ENCODE measurements around the gene ZNF385B. TPM values are rescaled to one million over a fixed set of nuclear protein-coding genes. Genes with fewer than 3 reads are reported as not detected.

Gene ZNF385B
- total and polyA plus RNA-seq, 9 of the 15 experiments (the other 6 are each of a cell fraction or from before 2014, with no cell fraction given) = 0.50 TPM; not detected in 8

- in situ Hi-C loops (cut with MboI) = no loop called here
- no TSS peak for BruUV-seq (replicated peaks)
- Histone ChIP-seq H3K4me1 (replicated peaks in 1 of 2; ENCODE audit: control insufficient read depth in 2 of 2, insufficient read depth in 2 of 2, low read length in 2 of 2) (no peaks in the 10 kb centered on the region), H3K4me3 (no peak overlapping the region), H4K20me1 (replicated peaks; ENCODE audit: control insufficient read depth, insufficient read depth, low read length) (no peaks in the 10 kb centered on the region), H2AFZ (ENCODE audit: low read depth, low read length) (no peak overlapping the region), H3K79me2 (ENCODE audit: control insufficient read depth, insufficient read depth, low read length) (no peaks in the 10 kb centered on the region), H3K27ac (ENCODE audit: extremely low read depth, low read depth, low read length) (no peak overlapping the region), H3K36me3 (ENCODE audit: control insufficient read depth, insufficient read depth, low read length) (no peaks in the 10 kb centered on the region), H3K9ac (ENCODE audit: insufficient read depth in 1 of 2, low read depth in 2 of 2, low read length in 2 of 2) (no peak overlapping the region), H3K4me2 (ENCODE audit: insufficient read depth, low read length) (no peak overlapping the region), H3K27me3 (ENCODE audit: control insufficient read depth in 2 of 2, insufficient read depth in 2 of 2, low read length in 2 of 2) (no peaks in the 10 kb centered on the region; a peak in 1 of 5 replicates), H3K9me3 (replicated peaks; ENCODE audit: control insufficient read depth, insufficient read depth, low read depth, low read length) (no peaks in the 10 kb centered on the region; the same call in 1 of the 2 replicates), H3K9me1 (ENCODE audit: control insufficient read depth, insufficient read depth, low read length) (no peaks in the 10 kb centered on the region)
- POLR2A ChIA-PET = no interaction called here
- intact Hi-C loops (cut with micrococcal nuclease) = no loop called here
- ATAC-seq (no peak), FAIRE-seq (no peak), DNase-seq (ENCODE audit: extremely low read depth in 1 of 4, low spot score in 3 of 4) (no peak)
- CTCF ChIA-PET (ENCODE audit: low intra/inter-chr PET ratio) = no interaction called here
- TF ChIP-seq DMBX1 (CRISPR knock-in tag; IDR thresholded peaks at IDR 0.05; ENCODE audit: borderline replicate concordance) = no peak
- TF ChIP-seq ELF4 (CRISPR knock-in tag; IDR thresholded peaks at IDR 0.05) = no peak
- no peak for TF ChIP-seq ILF3 (IDR thresholded peaks at IDR 0.05; ENCODE audit: borderline replicate concordance)
- TF ChIP-seq DIDO1 (tag; IDR thresholded peaks at IDR 0.05; ENCODE audit: low read depth) = no peak
- no peak for TF ChIP-seq TSHZ1 (CRISPR knock-in tag; IDR thresholded peaks at IDR 0.05)
- no peak for TF ChIP-seq ZMIZ1 (IDR thresholded peaks at IDR 0.05; ENCODE audit: low read depth in 2 of 2, low read length in 2 of 2)
- TF ChIP-seq CLOCK (CRISPR knock-in tag; IDR thresholded peaks at IDR 0.05; ENCODE audit: borderline replicate concordance) = no peak
- TF ChIP-seq JUNB (CRISPR knock-in tag; conservative IDR thresholded peaks at IDR 0.05) = no peak
- no peak for TF ChIP-seq BCLAF1 (IDR thresholded peaks at IDR 0.05; ENCODE audit: borderline replicate concordance in 1 of 2, control insufficient read depth in 1 of 2, low read depth in 2 of 2, low read length in 1 of 2)
Measured at GRCh38 chr2:179849719-179850118, 11.7 kb downstream of the ZNF385B start.
